ENCODE results near the gene TRIO. TPM values are rescaled to one million over a fixed set of nuclear protein-coding genes. Genes with fewer than 3 reads are reported as not detected.

The TRIO gene
- total RNA-seq, 1 donor from 2014 or later: 89.8 TPM

GRCh38 chr5:14325369-14325768, 182.2 kb downstream of the TRIO start:
- intact Hi-C loops (cut with DNase I): no loop called here
- no peak for DNase-seq (ENCODE audit: low spot score)

GRCh38 chr5:14326035-14326903, 183.1 kb downstream of the TRIO start:
- no peak for DNase-seq (ENCODE audit: low spot score)
- intact Hi-C loops (cut with DNase I): no loop called here

- no peak for DNase-seq (ENCODE audit: low spot score)
- intact Hi-C loops (cut with DNase I): no loop called here
Observed at GRCh38 chr5:14327624-14328023, 184.5 kb downstream of the TRIO start.

- intact Hi-C loops (cut with DNase I): no loop called here
- DNase-seq (ENCODE audit: low spot score): no peak
Observed at GRCh38 chr5:14328144-14328543, 185.0 kb downstream of the TRIO start.

GRCh38 chr5:14330291-14330690, 187.1 kb downstream of the TRIO start:
- DNase-seq (ENCODE audit: low spot score): no peak
- intact Hi-C loops (cut with DNase I): no loop called here

GRCh38 chr5:14330729-14331385, 187.7 kb downstream of the TRIO start:
- no peak for DNase-seq (ENCODE audit: low spot score)
- intact Hi-C loops (cut with DNase I): no loop called here

- DNase-seq (ENCODE audit: low spot score): no peak
- intact Hi-C loops (cut with DNase I): no loop called here
Observed at GRCh38 chr5:14331386-14331781, 188.2 kb downstream of the TRIO start.

- intact Hi-C loops (cut with DNase I): no loop called here
- DNase-seq (ENCODE audit: low spot score): no peak
Observed at GRCh38 chr5:14332038-14332631, 189.0 kb downstream of the TRIO start.

- intact Hi-C loops (cut with DNase I): no loop called here
- no peak for DNase-seq (ENCODE audit: low spot score)
Observed at GRCh38 chr5:14332746-14333145, 189.6 kb downstream of the TRIO start.

- no peak for DNase-seq (ENCODE audit: low spot score)
- intact Hi-C loops (cut with DNase I): no loop called here
Observed at GRCh38 chr5:14337593-14337992, 194.5 kb downstream of the TRIO start.

- no peak for DNase-seq (ENCODE audit: low spot score)
- intact Hi-C loops (cut with DNase I): no loop called here
Observed at GRCh38 chr5:14339468-14339867, 196.3 kb downstream of the TRIO start.

- intact Hi-C loops (cut with DNase I): no loop called here
Observed at GRCh38 chr5:14341571-14342230, 198.6 kb downstream of the TRIO start.

GRCh38 chr5:14342306-14342705, 199.2 kb downstream of the TRIO start:
- DNase-seq (ENCODE audit: low spot score): no peak
- intact Hi-C loops (cut with DNase I): no loop called here

More at GRCh38 chr5:14341571-14342230, 198.6 kb downstream of the TRIO start:
- DNase-seq (ENCODE audit: low spot score): no peak

GRCh38 chr5:14343376-14343775, 200.2 kb downstream of the TRIO start:
- intact Hi-C loops (cut with DNase I): no loop called here

GRCh38 chr5:14347522-14347921, 204.4 kb downstream of the TRIO start:
- DNase-seq (ENCODE audit: low spot score): no peak
- intact Hi-C loops (cut with DNase I): no loop called here

More at GRCh38 chr5:14343376-14343775, 200.2 kb downstream of the TRIO start:
- no peak for DNase-seq (ENCODE audit: low spot score)

GRCh38 chr5:14348142-14348541, 205.0 kb downstream of the TRIO start:
- intact Hi-C loops (cut with DNase I): no loop called here
- DNase-seq (ENCODE audit: low spot score): no peak

GRCh38 chr5:14349029-14349428, 205.9 kb downstream of the TRIO start:
- no peak for DNase-seq (ENCODE audit: low spot score)
- intact Hi-C loops (cut with DNase I): no loop called here

- no peak for DNase-seq (ENCODE audit: low spot score)
- intact Hi-C loops (cut with DNase I): loop anchor here (5.0 kb wide), 1 partner anchor 296 kb away; no protein-coding TSS in a partner anchor
Observed at GRCh38 chr5:14351086-14351661, 208.0 kb downstream of the TRIO start.

GRCh38 chr5:14351845-14352712, 208.9 kb downstream of the TRIO start:
- DNase-seq (ENCODE audit: low spot score): peak; percentile 86
- intact Hi-C loops (cut with DNase I): loop anchor here (5.0 kb wide), 1 partner anchor 295 kb away; no protein-coding TSS in a partner anchor

Measured in cardiac septum (tissue), 1 donor.